BE2C (cell line): ENCODE data around the gene ROBO1.

Experiments used
- DNase-seq: peaks from one replicate; pipeline ENCODE4 v3.0.0-alpha.2; 2020
- H3K27me3 ChIP-seq: fragments of 250-450 bp; sonication (Bioruptor Pico); 2 replicates; pipeline ENCODE4 v1.5.1; 2020; ENCODE audit warnings: mild to moderate bottlenecking
- H3K36me3 ChIP-seq: fragments of 250-450 bp; sonication (Bioruptor Pico); 2 replicates; pipeline ENCODE4 v1.5.1; 2020; ENCODE audit warnings: mild to moderate bottlenecking
- H3K4me1 ChIP-seq: fragments of 250-450 bp; sonication (Bioruptor Pico); 2 replicates; pipeline ENCODE4 v1.5.1; 2020
- H3K4me3 ChIP-seq: 2 replicates; pipeline ENCODE4 v1.5.1; 2011; ENCODE audit warnings: low read depth, low read length
- H3K9me3 ChIP-seq: fragments of 250-450 bp; sonication (Bioruptor Pico); 2 replicates; pipeline ENCODE4 v1.5.1; 2020
- TF ChIP-seq, protein P1 (sequence below): IDR thresholded peaks from 2 replicates; pipeline ENCODE4 v1.5.1; 2012; ENCODE audit warnings: mild to moderate bottlenecking, low read depth, low read length

ROBO1 gene

DNA sequence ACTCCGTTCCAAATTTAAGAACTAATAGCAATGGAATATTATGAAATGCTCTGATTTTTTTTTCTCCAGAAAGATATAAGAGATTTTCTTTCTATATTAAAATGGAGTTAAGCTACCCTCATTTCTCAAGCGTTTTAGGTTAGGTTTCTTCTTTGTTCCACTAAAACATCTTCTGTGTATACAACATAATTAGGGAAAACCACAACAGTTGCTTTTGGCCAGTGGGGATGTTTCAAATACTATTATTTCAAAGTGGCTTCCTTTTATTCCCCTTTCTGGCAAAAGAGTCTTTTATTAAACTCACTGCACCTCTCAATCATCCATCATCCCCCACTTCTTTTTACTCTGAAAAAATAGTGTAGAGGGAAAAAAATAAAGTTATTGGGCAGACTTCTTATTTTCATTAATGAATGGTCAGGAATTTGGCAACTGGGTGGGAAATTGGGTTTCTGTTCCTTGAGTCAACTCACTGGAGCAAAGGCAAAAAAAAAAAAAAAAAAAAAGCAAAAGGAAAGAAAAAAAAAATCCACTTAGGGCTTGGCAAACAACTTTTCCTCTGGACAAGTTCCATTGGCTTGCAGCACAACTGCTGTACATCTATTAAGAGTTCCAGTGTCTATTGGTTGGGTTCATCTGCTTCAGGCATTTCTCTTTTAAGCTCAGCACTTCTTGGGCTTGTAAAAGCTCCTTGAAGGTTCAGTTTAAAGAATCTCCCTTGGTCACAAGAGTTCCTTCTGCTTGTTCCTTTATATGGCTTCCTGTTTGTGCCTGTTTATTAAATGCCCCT is 963.4 kb downstream of the ROBO1 start:
- Histone ChIP-seq H3K36me3 (no peaks in the 10 kb centered on the region), H3K4me3 (no peak overlapping the region), H3K27me3 (no peaks in the 10 kb centered on the region), H3K9me3 (no peaks in the 10 kb centered on the region), H3K4me1 (no peaks in the 10 kb centered on the region)
- no peak for DNase-seq
- TF ChIP-seq, protein P1, sequence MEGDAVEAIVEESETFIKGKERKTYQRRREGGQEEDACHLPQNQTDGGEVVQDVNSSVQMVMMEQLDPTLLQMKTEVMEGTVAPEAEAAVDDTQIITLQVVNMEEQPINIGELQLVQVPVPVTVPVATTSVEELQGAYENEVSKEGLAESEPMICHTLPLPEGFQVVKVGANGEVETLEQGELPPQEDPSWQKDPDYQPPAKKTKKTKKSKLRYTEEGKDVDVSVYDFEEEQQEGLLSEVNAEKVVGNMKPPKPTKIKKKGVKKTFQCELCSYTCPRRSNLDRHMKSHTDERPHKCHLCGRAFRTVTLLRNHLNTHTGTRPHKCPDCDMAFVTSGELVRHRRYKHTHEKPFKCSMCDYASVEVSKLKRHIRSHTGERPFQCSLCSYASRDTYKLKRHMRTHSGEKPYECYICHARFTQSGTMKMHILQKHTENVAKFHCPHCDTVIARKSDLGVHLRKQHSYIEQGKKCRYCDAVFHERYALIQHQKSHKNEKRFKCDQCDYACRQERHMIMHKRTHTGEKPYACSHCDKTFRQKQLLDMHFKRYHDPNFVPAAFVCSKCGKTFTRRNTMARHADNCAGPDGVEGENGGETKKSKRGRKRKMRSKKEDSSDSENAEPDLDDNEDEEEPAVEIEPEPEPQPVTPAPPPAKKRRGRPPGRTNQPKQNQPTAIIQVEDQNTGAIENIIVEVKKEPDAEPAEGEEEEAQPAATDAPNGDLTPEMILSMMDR = no peak

DNA sequence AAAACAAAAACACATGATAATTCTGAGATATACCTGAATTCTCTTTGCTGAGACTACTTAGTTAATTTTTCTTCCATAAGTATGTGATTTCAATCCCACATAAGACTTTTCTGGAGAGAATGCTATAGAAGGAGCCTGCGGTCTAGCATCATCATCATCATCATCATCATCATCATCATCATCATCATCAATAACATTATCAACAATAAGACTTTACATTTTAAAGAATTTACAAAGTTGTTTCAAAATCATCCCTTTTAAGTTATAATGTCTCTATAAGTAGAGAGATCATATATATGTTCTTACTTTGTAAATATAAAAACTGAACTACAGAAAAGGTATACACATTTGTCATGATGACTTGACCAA is 965.3 kb downstream of the ROBO1 start:
- TF ChIP-seq, protein P1 = no peak
- Histone ChIP-seq H3K4me1 (no peaks in the 10 kb centered on the region), H3K9me3 (no peaks in the 10 kb centered on the region), H3K4me3 (no peak overlapping the region), H3K36me3 (no peaks in the 10 kb centered on the region), H3K27me3 (no peaks in the 10 kb centered on the region)
- DNase-seq = no peak

DNA sequence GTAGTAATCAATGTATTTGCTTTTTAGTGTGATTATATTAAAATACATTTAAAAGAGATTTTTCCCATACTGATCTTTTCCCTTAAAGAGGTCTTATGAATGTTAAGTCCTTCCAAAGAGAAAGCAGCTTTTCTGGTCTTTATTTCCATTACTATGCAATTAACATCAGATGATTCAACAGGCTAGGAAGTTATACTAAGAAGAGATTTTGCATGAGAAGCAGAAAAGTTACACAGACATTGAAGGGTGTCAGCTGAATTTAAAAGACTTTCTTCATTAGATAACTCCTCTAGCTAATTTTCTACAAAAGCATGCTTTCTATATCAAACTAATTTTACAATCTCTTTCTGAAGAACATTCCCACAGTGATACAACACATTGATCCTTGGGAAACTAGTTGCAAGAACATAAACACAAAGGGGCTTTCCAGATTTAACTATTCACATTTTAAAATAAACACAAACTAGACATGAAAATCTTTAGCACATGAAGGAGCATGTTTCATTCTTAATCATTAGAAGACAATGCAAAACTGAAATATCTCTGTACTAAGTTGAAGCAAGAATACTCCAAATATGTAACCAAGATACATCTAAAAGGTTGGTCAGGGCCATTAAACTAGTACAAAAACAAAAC is 965.8 kb downstream of the ROBO1 start:
- Histone ChIP-seq H3K27me3 (no peaks in the 10 kb centered on the region), H3K4me1 (no peaks in the 10 kb centered on the region; the same call in 1 of the 2 replicates), H3K4me3 (no peak overlapping the region), H3K36me3 (no peaks in the 10 kb centered on the region), H3K9me3 (no peaks in the 10 kb centered on the region)
- no peak for DNase-seq
- TF ChIP-seq, protein P1 = no peak

DNA sequence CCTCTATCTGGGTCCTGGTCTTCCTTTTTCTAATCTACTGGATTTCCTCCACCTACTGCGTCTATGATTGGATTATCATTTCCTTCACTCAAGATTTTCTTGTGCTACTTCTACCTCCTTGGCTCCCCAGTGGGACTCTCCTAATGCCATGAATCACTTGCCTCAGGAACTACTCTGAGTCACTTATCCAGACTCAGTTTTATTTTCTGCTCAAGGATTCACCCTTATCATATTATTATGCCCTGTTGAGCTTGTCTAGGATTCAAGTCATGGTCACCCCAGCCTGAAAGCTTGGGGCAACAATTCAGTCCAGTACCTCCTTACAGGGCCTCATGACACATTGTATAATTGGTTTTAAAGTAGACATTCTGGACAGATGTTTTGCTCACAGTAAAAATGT is 968.1 kb downstream of the ROBO1 start:
- no peaks in the 10 kb centered on the region for H3K27me3 ChIP-seq
- TF ChIP-seq, protein P1 = no peak
- no peak for DNase-seq

DNA sequence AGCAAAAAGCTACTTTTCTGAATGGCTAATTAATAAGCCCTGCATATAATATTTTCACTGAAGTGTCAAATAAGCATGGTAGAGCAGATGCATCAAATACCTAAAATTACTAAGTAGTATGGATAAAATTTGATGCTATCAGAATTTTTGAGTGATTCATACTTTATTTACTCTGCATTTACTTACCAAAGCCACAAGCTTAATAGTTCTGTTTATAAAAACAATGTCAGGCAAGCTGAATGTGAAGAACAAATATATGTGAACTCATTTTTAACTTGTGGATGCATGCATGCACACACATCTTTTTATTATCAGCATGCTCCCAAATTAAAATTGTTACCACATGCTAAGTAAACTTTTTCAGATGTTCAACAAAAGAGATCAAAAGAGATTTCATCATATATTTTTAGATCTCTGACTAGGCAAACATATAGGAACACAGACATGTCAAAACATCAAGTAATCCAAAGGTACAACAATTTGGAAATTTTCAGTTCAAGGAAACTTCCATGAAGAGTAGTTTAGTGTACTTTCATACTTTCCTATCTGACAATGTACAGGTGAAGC is 969.4 kb downstream of the ROBO1 start:
- Histone ChIP-seq H3K9me3 (no peaks in the 10 kb centered on the region), H3K4me3 (no peak overlapping the region), H3K36me3 (no peaks in the 10 kb centered on the region), H3K4me1 (no peaks in the 10 kb centered on the region; the same call in 1 of the 2 replicates), H3K27me3 (no peaks in the 10 kb centered on the region)
- TF ChIP-seq, protein P1 = no peak
- no peak for DNase-seq

More for the DNA sequence above, 968.1 kb downstream of the ROBO1 start:
- no peaks in the 10 kb centered on the region for H3K9me3 ChIP-seq
- no peaks in the 10 kb centered on the region for H3K36me3 ChIP-seq
- no peaks in the 10 kb centered on the region; the same call in 1 of the 2 replicates for H3K4me1 ChIP-seq
- no peak overlapping the region for H3K4me3 ChIP-seq

DNA sequence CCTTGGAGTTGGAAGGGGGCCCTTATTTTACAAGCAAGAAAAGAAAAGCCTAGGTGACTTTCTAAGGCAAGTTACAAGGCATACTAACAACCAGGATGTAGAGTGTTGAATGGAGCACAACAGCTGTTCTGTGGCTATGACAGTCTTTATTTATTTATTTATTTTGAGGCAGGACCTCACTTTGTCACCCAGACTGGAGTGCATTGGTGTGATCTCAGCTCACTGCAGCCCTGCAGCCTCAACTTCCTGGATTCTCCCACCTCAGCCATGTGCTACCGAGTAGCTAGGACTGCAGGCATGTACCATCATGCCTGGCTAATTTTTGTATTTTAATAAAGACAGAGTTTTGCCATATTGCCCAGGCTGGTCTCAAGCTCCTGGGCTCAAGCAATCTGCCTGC is 973.4 kb downstream of the ROBO1 start:
- TF ChIP-seq, protein P1 = no peak
- Histone ChIP-seq H3K4me3 (no peak overlapping the region), H3K27me3 (no peaks in the 10 kb centered on the region), H3K9me3 (no peaks in the 10 kb centered on the region), H3K36me3 (no peaks in the 10 kb centered on the region), H3K4me1 (no peaks in the 10 kb centered on the region; the same call in 1 of the 2 replicates)
- no peak for DNase-seq
